ENCODE measurements around the gene CDK11A. TPM values are rescaled to one million over a fixed set of nuclear protein-coding genes. Genes with fewer than 3 reads are reported as not detected.
"Not testable (repeated sequence)": the region's sequence is repeated elsewhere in the genome, so short reads cannot be mapped to it uniquely, and the experiment has no call there.

CDK11A gene
- total and polyA plus RNA-seq, 12 donors, result 11.6 to 88.3 (median 15.3) TPM

DNA sequence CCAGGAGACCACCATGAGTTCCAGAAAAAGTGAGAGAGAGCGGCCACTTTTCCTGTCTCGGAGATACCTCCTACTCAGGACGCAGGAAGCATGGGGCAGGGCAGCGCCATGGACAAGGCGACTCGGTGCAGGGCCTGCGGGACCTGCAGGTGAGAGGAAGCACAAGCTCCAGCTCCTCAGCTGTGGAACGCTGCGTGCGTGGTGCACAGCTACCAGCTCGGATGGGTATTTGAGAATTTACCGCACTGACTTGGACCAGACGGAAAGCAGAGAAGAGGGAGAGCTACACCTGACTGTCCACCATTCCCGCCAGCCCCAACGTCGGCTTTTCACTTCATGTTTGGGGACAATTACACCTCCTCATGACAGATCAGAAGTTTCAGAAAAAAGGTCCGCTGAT lies 8.2 kb upstream of the CDK11A start:
- ATAC-seq (no peak), DNase-seq (no peak)
- intact Hi-C loops (cut with DNase I), result no loop called here
- WGBS, 2 donors, result 87 to 95% methylated on average over 14 to 17 of the region's 17 CpGs
- no peak for TF ChIP-seq CTCF (IDR thresholded peaks at IDR 0.05)
- Histone ChIP-seq H3K4me1 (peaks cover 0 to 14% (median 0%) of the 10 kb centered on the region in 9 donors), H3K9me3 (no peaks in the 10 kb centered on the region), H3K27me3 (no peaks in the 10 kb centered on the region), H3K4me3 (no peak overlapping the region), H3K27ac (no peak overlapping the region), H3K36me3 (peaks cover 0 to 86% (median 16%) of the 10 kb centered on the region in 9 donors)

DNA sequence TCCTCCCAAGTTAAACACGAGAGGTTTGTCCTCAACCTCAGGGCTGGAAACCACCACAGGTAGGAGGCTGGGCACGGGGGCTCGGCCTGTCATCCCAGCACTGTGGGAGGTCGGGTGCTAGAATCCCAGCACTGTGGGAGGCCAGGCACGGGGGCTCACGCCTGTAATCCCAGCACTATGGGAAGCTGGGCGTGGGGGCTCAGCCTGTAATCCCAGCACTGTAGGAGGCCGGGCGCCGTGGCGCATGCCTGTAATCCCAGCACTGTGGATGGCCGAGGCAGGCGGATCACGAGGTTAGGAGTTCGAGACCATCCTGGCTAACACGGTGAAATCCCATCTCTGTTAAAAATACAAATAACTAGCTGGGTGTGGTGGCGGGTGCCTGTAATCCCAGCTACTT lies 6.7 kb upstream of the CDK11A start:
- WGBS, 2 donors, result 94% methylated on average over 15 to 17 of the region's 17 CpGs
- H3K36me3 ChIP-seq, result peaks cover 0 to 77% (median 16%) of the 10 kb centered on the region in 9 donors

DNA sequence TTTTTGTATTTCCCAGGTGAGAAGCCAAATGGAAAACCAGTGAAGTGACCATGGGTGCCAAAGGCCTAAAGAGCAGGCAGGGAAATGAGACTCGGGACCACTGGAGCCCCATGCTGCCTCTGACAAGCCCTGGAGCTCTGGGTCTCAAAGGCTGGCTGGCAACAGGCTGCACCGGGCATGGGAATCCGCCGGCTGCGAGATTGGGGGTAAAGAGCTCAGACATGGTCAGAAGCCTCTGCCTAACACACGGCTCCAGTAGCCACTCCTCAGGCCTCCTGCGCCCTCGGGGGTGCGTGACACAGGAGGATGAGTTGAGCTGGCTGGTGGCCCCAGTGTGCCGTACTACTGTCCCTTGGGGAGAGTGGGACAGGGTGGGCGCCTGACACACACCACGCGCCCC lies 6.1 kb upstream of the CDK11A start:
- Histone ChIP-seq H3K36me3 (peaks cover 0 to 74% (median 16%) of the 10 kb centered on the region in 9 donors), H3K4me1 (peaks cover 0 to 14% (median 0%) of the 10 kb centered on the region in 9 donors)
- WGBS, 2 donors, result 90% methylated on average over 9 of the region's 13 CpGs; no CpG with 5 or more reads in 1 of the 2 donors
- H3K4me3 ChIP-seq; H3K9me3 ChIP-seq; ATAC-seq; H3K27me3 ChIP-seq; DNase-seq; H3K27ac ChIP-seq; intact Hi-C loops (cut with DNase I): not testable (repeated sequence)

More for the DNA sequence above, 6.7 kb upstream of the CDK11A start:
- Histone ChIP-seq H3K9me3 (no peaks in the 10 kb centered on the region), H3K27me3 (no peaks in the 10 kb centered on the region), H3K4me3 (no peak overlapping the region), H3K27ac (no peak overlapping the region), H3K4me1 (peaks cover 0 to 14% (median 0%) of the 10 kb centered on the region in 9 donors)
- DNase-seq (no peak), ATAC-seq (no peak)
- intact Hi-C loops (cut with DNase I), result no loop called here
- no peak for TF ChIP-seq CTCF (IDR thresholded peaks at IDR 0.05)

DNA sequence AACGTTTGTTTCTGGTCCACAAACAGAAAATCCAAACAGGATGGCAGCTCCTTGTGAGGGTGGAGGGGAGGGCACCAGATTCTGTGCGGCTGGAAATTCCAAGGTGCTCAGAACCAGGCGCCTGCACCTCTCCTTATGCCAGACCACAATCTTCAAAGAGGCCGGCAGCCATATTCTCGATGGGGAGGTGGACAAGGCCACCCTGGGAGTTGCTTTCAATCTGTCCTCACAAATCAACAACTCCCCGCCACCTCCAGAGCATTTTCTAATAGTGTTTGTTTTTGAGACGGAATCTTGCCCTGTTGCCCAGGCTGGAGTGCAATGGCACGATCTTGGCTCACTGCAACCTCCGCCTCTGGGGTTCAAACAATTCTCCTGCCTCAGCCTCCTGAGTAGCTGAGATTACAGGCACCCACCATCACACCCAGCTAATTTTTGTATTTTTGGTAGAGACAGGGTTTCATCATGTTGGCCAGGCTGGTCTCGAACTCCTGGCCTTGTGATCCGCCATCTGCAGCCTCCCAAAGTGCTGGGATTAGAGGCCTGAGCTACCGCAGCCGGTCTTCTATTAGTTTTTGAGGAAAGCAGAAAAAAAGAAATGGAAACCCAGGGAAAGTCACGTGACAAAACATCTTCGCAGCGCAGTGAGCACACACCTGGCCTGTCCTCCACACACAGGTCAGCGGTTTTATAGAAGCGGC lies 5.1 kb upstream of the CDK11A start:
- not testable (repeated sequence) for ATAC-seq, DNase-seq, H3K4me3 ChIP-seq, H3K9me3 ChIP-seq, H3K27me3 ChIP-seq
- H3K36me3 ChIP-seq, result peaks cover 0 to 65% (median 16%) of the 10 kb centered on the region in 9 donors
- intact Hi-C loops (cut with DNase I), result loop anchor here in 3 of 10 donors (5.0 to 10.0 kb wide), 2 partner anchors 62 to 154 kb away; partner anchors contain the start of gene SSU72 (in 1 of the 3)
- peaks cover 0 to 14% (median 0%) of the 10 kb centered on the region in 9 donors for H3K4me1 ChIP-seq
- 90 to 92% methylated on average over 11 to 17 of the region's 18 CpGs for WGBS, 2 donors
- H3K27ac ChIP-seq, result peak overlapping the region in 3 of 10 donors; percentile 34 to 69 (median 65)

DNA sequence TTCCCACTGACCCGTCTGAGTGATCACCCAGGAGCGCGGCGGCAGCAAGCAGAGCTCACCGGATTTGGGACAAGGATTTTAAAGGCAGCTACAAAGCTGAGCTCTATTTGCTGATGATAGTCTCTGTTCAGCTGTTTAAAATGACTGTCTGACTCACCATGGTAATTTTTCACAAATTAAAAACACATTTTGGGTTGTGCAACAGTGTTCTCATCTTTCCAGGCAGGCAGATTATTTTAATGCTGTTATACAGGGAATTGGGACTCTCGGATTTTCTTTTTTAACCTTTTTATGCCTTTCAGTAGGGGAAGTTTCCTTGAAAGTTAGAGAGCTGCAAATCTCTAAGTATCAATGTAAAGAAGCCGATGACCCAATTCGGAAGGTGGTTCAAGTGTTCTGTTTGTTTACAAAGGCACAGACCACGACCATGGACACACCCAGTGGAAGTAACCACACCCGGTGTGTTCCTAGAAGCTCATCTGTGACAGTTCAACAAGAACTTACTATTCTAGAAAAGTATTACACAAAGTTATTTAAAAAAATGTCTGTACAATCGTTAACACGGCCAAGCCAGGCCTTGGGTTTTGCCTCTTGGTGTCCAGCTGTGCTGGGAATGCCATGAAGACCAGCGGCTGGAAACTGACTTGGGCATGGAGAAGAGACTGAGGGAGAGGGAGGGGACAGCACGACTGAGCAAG lies 4.3 kb upstream of the CDK11A start:
- H3K4me3 ChIP-seq, H3K27me3 ChIP-seq, DNase-seq, ATAC-seq, H3K9me3 ChIP-seq: not testable (repeated sequence)
- Histone ChIP-seq H3K36me3 (peaks cover 0 to 57% (median 12%) of the 10 kb centered on the region in 9 donors), H3K4me1 (peaks cover 0 to 14% (median 0%) of the 10 kb centered on the region in 9 donors), H3K27ac (peak overlapping the region in 5 of 10 donors; percentile 22 to 69 (median 34))
- 69 to 76% methylated on average over 11 to 14 of the region's 14 CpGs for WGBS, 2 donors
- intact Hi-C loops (cut with DNase I), result loop anchor here in 3 of 10 donors (5.0 to 10.0 kb wide), 2 partner anchors 61 to 154 kb away; partner anchors contain the start of gene SSU72 (in 1 of the 3)

GRCh38 chr1:1727131-1727651 lies 3.0 kb upstream of the CDK11A start:
- intact Hi-C loops (cut with DNase I), result loop anchor here in 3 of 10 donors (5.0 to 10.0 kb wide), 2 partner anchors 60 to 152 kb away; partner anchors contain the start of gene SSU72 (in 1 of the 3)
- not testable (repeated sequence) for H3K9me3 ChIP-seq, ATAC-seq, H3K27me3 ChIP-seq, H3K4me3 ChIP-seq, H3K27ac ChIP-seq, DNase-seq
- peaks cover 0 to 44% (median 5%) of the 10 kb centered on the region in 9 donors for H3K36me3 ChIP-seq
- peaks cover 0 to 14% (median under 1%) of the 10 kb centered on the region in 9 donors for H3K4me1 ChIP-seq
- 84% methylated on average over 11 of the region's 12 CpGs for WGBS, 2 donors

DNA sequence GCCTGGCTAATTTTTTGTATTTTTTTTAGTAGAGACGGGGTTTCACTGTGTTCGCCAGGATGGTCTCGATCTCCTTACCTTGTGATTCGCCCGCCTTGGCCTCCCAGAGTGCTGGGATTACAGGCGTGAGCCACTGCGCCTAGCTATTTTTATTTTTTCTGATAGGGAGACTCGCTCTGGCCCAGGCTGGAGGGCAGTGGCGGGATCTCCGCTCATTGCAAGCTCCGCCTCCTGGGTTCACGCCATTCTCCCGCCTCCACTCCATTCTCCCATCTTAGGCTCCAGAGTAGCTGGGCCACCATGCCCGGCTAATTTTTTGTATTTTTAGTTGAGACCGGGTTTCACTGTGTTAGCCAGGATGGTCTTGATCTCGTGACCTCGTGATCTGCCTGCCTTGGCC lies 1.9 kb upstream of the CDK11A start:
- not testable (repeated sequence) for H3K27me3 ChIP-seq, DNase-seq, H3K4me3 ChIP-seq, H3K9me3 ChIP-seq, H3K27ac ChIP-seq, ATAC-seq
- peaks cover 0 to 23% (median 4%) of the 10 kb centered on the region in 9 donors for H3K4me1 ChIP-seq
- peaks cover 0 to 44% (median 8%) of the 10 kb centered on the region in 9 donors for H3K36me3 ChIP-seq
- WGBS, 2 donors, result 89 to 93% methylated on average over 17 of the region's 17 CpGs
- intact Hi-C loops (cut with DNase I), result loop anchor here in 3 of 10 donors (5.0 to 10.0 kb wide), 2 partner anchors 59 to 151 kb away; partner anchors contain the start of gene SSU72 (in 1 of the 3)

Data from heart right ventricle (tissue), 16 donors.